Dermis microvascular lymphatic vessel endothelial cell (primary cell): Measurements from ENCODE around the gene MRM3. TPM values are rescaled to one million over a fixed set of nuclear protein-coding genes. Genes with fewer than 3 reads are reported as not detected.
"Not testable (repeated sequence)": the region's sequence is repeated elsewhere in the genome, so short reads cannot be mapped to it uniquely, and the experiment has no call there.

Experiments used
- DNase-seq, 2 donors: peaks; one replicate each; pipeline versions ENCODE4 v3.0.0 to v3.0.0-alpha.2; 2010; ENCODE audit warnings: low read depth in 2 of 2
- total RNA-seq: library from RNA; depleted of rRNA; stranded (reverse); fragments of >200 nt; gene quantifications from 2 replicates; pipeline ENCODE4 v1.2.1, GENCODE V29; 2014

The MRM3 gene
- total RNA-seq = 11.9 and 12.5 TPM in 2 replicates

DNA sequence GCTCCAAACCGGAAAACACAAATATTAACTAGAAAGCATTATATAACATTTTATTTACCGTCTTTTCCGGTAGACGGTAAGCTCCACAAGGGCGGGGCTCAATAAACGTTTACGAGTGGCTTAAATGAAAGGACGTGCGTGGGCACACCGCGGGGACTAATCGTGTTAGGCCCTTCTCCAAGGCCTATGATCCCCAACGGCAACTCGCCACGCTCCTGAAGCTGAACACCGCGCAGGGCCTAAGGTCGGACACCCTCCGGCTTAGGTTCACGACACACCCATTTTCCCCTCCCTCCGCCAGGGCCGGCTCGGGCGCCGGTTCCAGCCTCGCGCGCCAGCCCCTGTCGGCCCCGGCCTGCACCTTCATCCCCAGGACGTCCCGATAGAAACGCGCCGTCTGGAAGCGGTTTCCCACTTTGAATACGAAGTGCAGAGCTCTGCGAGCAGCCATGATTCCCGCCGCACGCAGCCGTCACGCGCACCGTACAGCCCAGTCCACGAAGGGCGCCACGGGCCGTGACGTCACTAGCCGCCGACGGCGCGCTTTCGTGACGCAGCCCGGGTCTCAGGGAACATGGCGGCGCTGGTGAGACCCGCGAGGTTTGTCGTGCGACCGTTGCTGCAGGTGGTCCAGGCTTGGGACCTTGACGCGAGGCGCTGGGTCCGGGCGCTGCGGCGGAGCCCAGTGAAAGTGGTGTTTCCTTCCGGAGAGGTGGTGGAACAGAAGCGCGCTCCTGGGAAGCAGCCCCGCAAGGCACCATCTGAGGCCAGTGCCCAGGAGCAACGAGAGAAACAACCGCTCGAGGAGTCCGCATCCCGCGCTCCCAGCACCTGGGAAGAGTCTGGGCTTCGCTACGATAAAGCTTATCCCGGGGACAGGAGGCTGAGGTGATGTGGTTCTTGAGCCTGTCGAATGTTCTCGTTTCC lies at the start of gene MRM3, which contains the start of gene GLOD4:
TSS of gene MRM3 (plus strand) at position 549 of the 927 bp plus-strand sequence. CDS start at position 575, 26 bp downstream.
TSS of gene GLOD4 (minus strand) at position 476 of the 927 bp plus-strand sequence. CDS start at position 451, 25 bp downstream.
- DNase-seq = peak; percentile 76 to 90

DNA sequence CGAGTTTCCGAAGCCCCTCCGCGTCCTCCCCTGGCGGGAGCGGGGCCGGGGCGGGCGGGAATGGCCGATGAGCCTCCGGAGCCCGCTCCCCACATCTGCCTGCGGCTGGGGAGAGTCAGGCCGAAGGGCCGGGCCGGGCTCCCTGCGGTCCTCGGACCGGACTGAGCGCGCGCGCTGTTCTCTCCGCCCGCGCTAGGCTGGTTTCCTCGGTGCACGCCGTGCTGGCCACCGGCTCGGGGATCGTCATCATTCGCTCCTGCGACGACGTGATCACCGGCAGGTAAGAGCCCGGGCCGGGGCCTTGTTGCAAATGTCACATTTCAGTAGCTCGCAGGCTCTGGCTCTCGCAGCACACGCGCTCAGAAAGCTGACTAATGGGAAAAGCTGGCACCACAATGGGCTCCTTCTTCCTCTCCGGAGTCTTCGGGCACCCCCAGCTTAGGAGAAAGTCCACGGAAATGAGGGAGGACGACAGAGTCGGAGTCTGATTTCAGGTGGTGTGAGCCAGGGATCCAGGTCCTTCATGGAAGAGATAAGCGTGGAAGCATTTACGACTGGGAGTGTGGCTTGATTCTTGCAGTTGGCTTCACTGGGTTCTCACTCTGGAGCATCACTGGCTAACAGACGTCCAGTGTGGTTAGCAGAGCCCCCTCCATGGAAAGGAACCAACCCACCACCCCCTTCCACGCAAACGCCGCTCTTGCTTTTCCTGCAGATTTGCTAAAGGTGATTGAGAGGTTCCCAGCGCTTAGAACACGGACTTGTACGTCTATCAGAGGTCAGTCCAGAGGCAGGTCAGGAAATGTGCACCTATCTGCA lies 49.0 kb upstream of the MRM3 start:
- peak in 1 of 2 donors; percentile 41 for DNase-seq

DNA sequence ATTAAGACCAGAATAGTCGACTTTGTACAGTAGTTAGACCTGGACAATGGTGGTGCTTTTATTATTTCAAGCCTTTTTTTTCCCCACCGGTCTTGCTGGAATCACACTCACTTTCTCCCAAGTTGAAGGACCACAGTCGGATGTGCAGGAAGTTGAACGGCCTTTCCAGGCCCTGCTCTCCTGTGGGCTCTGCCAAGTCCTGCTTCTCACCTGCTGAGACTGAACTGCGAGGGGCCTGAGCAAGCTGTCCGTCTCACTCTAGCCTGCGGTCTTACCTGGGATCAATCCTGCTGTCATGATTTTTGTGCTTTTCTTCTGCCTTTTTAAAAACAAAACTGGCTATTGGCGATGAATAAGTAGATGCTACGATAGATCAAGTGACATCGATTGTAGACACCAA lies 48.4 kb upstream of the MRM3 start:
- no peak for DNase-seq

DNA sequence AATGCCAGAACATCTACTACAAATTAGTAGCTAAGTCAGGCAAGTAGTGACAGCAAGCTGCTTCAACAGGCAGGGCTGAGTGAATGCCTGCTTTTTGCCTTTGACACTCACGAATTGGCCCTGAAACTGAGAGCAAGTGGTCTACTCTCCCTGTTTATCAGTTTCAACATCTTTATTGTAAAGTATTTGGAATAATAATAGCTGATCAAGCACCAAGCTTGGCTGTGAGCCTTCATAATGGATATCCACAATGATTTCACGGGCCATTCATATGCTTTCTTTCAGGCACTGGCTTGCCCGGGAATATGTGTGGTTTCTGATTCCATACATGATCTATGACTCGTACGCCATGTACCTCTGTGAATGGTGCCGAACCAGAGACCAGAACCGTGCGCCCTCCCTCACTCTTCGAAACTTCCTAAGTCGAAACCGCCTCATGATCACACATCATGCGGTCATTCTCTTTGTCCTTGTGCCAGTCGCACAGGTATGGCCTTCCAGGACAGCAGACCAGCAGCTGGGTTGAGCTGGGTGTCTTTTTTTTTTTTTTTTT lies 44.5 kb upstream of the MRM3 start:
- no peak for DNase-seq

DNA sequence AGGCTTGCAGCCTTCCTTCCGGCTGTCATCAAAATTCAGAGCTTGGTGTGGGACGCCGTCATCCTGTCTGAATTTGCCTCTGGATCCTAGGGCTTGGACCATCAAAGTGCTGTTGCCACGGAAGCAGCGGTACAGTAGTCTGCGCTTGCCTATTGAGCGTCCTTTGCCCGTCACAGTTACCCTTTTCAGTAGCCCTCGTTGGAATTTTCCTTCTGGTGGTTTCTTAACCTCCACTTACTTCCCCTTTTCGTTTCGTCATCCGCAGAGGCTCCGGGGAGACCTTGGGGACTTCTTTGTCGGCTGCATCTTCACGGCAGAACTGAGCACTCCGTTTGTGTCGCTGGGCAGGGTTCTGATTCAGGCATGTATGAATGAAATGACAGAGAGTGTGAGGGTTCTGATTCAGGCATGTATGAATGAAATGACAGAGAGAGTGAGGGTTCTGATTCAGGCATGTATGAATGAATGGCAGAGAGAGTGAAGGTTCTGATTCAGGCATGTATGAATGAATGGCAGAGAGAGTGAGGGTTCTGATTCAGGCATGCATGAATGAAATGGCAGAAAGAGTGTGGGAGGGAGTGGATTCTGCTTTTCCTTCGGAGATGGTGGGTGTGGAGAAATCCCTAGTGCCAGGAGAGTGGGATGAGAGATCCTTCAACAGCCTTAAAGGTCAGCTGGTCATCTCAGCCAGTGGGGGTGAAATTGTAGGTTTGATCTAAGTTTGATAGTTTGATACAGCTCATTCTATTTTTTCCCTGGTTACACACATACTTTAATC lies 41.7 kb upstream of the MRM3 start:
- DNase-seq = no peak

DNA sequence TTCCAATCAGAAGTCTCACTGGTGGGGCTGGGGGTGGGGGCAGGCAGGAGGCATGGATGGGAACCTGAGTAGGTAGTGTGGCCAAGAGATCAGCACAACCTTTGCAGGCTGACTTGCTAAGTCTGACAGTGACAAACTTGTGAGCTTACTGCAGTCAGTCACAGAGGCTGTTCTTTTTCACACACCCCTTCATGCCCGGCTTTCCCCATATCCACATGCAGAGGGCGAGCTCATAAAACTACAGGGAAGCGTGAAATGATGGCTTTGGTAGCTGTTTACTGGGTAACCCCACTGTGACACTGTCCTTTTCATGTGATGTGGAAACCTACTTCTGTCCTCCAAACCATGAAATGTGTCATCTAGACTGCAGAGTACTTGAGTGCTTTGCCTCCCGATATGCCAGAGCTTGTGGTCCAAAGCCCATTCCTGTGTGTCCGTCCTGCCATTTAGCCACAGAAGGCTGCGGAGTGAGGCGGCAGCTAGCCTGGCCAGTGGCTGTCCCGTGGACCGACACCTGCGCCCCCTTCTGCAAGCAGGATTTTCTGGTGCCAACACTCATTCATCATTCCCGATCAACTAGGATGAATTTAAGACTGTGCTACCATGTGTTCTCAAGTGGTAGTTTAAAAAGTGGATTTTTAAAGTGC lies 39.9 kb upstream of the MRM3 start:
- no peak for DNase-seq

DNA sequence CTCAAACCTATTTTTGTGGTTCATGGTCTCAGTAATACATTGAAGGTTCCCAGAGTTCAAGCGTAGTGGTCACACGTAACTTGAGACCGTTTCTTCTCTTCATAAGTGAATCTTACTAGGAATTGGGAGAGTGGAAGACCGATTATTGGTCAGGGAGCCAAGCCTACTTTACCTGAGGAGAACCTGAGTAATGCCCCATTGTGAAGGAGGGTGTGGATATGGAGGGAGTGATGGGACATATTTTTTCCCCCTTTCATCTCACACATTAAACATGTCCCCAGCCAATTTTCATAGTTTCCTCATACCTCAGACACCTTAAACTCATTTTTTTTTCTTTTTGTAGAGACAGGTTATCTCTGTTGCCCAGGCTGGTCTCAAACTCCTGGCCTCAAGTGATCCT lies 39.0 kb upstream of the MRM3 start:
- no peak for DNase-seq

- no peak for DNase-seq
Observed at GRCh38 chr17:744937-745336, 37.2 kb upstream of the MRM3 start.

DNA sequence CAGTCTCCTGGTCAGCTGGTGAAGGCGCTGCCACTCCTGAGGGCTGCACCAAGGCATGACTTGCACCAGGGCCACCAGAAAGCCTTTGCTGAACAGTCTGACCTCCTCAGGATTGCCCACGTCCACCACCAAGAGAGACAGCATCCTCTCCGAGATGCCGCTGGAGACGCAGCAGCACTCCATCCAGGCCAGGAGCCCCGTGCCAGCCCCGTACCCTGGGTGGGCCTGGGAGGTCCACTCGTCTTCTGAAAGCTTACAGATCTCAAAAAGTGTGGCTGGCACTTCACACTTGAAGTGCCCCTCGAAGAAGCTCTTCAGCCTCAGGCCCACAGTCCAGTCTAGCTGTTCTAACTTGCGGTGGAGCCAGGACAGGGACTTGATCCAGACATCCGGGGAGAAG lies 36.7 kb upstream of the MRM3 start:
- DNase-seq = no peak

- no peak for DNase-seq
Observed at GRCh38 chr17:746181-746580, 36.0 kb upstream of the MRM3 start.

DNA sequence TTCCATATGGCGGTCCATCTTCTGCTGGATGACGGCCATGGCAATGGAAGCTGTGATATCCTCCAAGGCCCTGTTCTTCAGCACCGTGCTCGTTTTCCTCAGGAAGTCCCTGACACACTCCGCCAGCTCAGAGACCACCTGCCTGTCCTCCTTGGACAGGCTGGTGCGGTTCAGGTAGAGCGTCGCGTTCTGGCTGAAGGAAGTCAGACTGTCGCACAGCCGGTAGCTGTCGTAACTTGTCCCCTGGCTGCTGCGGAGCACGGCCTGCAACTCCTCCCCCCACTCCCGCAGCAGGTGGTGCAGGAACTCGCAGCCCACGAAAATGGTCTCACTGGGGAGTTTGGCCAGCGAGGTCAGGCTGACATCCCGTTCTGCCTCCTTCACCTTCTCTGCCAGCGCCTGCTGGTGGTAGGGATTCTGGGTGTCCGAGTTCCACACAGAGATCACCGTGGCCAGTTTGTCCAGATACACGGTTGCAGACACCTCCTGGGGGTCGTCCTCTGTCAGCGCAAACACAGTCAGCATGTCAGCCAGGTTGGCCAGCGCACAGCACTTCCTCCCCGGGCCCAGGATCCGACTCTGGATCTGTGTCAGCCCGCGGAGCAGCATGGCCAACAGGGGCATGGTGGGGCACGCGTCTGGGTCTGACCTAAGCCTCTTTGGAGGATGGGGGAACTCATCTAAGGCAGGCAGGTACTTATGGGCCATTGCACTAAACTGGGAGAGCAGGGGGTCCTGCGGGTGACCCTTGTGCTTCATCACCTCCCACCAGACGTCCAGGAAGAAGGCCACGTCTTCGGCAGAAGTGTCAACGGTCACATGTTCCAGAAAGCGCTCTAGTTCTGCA lies 35.1 kb upstream of the MRM3 start:
- DNase-seq = no peak

- DNase-seq = not testable (repeated sequence)
Observed at GRCh38 chr17:748604-749003, 33.5 kb upstream of the MRM3 start.

GRCh38 chr17:749359-749758 lies 32.8 kb upstream of the MRM3 start:
- DNase-seq = not testable (repeated sequence)

DNA sequence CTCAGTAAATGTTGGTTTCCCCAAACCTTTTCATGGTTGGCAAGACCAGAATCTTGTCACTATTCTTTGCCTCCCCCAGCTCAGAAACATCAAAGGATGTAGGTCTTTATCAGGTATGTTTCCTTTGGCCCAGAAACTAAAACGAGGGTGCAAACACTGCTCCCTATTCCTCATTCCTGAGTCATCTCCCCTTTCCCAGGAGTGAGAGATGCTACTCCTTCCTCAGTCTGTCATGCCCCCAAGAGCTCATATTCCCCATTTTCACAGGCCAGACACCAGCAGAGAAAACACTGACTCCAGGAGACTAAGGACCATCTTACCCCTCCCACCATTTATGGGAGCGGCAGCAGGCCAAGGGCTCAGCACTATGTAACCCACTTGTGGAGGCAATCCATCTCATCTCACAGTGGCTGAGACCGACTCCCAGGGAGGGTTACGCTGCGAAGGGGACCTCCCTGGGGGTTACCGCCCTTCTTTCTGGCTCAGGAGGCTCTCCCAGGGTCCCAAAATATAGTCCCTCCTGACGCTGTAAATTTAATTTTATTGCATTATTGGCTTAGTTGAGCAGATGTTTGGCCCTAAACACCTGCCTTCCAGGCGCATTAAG lies 31.6 kb upstream of the MRM3 start:
- DNase-seq = no peak

DNA sequence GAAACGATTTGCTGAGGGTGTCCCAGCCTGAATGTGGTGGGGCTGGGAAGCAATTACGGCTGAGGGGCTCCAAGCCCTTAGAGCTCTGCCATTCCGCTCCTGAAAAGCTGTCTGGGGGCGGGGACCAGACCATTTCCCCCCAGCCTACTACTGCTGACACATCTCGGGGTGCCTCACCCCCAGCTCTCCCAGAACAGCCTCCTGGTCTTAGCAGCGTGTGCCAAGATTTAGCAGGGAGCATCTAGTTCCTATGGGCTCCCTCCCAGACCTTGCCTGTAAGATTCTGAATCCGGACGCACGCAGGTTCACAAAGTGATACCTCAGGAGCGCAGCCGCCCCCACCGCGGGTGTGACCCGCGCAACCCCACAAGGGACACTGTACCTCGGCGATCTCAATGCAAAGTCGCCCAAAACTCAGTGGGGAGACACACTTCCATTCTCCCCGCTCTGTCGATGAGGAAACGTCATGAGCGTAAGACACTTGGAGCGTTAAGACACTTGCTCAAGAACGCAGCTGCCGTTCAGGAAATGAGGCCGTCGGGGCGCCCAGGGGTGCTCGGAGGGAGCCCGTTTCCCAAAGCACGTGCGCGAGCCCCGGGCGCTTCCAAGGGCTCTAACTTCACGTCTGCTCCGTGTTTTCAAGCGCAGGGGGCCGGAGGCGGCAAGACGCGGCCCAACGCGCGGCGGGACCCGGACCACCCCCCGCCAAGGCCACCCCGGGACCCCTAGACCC lies 30.7 kb upstream of the MRM3 start:
- DNase-seq = peak in 1 of 2 donors; percentile 28

DNA sequence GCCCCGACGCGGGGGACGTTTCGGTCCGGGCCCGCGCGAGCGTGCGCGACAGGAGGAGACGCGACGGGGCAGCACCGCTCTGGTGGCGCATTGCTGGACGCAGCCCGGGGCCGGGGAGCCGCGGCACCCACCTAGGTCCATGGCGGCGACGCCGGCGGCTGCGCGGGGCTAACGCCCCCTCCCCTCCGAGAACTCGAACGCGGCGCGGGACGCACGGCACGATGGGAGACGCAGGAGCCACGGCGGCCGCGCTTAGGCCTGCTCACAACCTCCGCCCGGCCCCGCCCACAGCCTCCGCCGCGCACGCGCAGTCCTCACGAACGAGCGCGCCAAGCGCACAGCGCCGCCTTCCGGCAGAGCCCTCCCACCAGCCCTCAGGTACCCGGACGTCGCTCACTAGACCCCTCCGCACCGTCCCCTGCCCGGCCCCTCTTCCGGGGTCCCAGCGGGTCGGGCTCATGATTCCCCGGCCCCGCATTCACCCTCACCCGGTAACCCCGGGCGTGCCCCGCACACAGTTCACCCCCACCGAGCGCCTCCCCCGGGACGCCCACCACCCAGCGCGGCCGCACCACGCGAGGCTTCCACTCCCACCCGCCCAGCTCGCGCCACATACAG lies 30.0 kb upstream of the MRM3 start, which contains the start of gene GEMIN4:
TSS of gene GEMIN4 (minus strand) at position 263 of the 618 bp plus-strand sequence. CDS start at position 141, 122 bp downstream.
- peak; percentile 75 to 90 for DNase-seq

- peak in 1 of 2 donors; percentile 76 for DNase-seq
Observed at GRCh38 chr17:752620-753219, 29.4 kb upstream of the MRM3 start.

- no peak for DNase-seq
Observed at GRCh38 chr17:753418-753817, 28.7 kb upstream of the MRM3 start.
